Endometrium (tissue), 2 donors: Measurements from ENCODE around the gene ABL1.
"Not testable (repeated sequence)": the region's sequence is repeated elsewhere in the genome, so short reads cannot be mapped to it uniquely, and the experiment has no call there.

ENCODE experiments used
- FAIRE-seq: peaks from 2 replicates; lab custom pipeline; 2012; peaks lifted over from hg19 to GRCh38; lab: Jason Lieb, UNC
- donor health status: control.
- donor health status: control.

Gene ABL1

DNA sequence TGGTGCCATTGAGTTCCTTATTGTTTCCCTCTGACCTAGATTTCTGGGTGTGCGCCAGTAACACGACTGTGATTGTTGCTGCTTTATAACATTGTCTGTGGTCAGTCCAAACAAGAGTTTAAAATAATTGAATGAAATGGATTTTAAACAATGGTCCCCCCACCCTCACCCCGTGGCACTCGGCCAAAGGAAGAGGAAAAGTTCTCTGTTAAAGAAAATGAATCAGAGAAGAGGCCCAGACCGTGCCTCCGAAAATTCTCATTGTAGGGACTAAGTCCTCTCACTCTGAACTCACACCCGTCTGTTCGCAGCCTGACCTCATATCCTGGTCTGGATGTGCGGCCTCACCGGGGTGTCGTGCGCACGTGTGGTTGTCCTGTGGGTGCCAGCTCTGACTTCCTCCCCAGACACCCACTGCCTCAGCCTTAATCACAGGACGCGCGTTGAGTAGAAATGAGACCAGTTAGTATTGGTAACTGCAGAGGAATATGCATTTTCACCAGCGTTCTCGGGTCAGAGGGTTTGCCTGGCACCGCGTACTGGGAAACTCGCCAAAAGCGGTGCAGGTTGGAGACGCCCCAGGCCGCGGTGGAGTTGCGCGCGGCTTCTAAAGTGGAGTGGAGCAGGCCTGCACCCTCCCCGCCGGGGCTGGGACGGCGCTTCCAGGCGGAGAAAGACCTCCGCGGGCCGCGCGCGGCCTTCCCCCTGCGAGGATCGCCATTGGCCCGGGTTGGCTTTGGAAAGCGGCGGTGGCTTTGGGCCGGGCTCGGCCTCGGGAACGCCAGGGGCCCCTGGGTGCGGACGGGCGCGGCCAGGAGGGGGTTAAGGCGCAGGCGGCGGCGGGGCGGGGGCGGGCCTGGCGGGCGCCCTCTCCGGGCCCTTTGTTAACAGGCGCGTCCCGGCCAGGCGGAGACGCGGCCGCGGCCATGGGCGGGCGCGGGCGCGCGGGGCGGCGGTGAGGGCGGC lies at the start of gene ABL1:
Gene ABL1, plus strand, starts transcription at position 884 of the 966 bp plus-strand sequence. CDS start 193 bp downstream, outside the sequence.
- peak; percentile 67 for FAIRE-seq

- no peak for FAIRE-seq
These were observed 49.0 kb upstream of the ABL1 start for GRCh38 chr9:130785940-130786508.

GRCh38 chr9:130786526-130786925 lies 48.5 kb upstream of the ABL1 start:
- no peak for FAIRE-seq

DNA sequence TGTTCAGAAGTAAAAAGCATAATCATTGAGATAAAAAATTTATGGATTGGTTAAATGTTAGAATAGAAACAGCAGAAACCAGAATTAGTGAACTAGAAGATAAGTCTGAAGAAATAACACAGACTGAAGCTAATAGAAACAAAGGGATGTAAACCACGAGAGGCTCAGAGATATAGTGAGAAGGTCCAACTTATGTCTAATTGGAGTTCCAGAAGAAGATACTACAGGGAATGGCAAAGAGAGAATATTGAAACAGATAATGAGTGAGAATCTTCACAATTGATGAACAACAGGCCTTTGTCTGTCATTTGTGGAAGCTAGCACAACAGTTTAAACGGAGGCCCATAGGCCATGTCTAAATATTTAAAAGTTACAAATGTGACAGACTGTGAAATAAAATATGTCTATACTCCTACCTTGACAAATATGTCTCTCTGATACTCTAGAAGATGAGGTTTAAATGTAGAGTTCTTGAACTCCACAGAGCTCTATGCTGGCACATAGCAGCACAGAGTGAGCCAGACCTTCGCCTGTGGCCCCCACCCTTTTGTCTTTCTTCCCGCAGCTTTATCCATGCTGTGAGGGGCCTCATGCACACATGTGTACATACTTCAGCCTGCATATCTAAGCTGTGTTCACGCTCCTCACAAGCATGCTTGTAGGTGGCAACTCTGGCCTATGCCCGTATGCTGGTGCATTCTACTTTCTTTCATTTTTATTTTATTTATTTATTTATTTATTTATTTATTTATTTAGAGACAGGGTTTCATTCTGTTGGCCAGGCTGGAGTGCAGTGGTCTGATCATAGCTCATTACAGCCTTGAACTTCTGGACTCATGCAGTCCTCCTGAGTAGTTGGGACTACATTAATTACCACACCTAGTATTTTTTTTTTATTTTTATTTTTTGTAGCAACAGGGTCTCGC lies 45.0 kb upstream of the ABL1 start:
- no peak for FAIRE-seq

GRCh38 chr9:130791303-130791894 lies 43.7 kb upstream of the ABL1 start:
- no peak for FAIRE-seq

- FAIRE-seq: no peak
These were observed 41.5 kb upstream of the ABL1 start for GRCh38 chr9:130793589-130793988.

- FAIRE-seq: not testable (repeated sequence)
These were observed 41.0 kb upstream of the ABL1 start for GRCh38 chr9:130794021-130794420.

GRCh38 chr9:130794423-130794822 lies 40.6 kb upstream of the ABL1 start:
- not testable (repeated sequence) for FAIRE-seq

GRCh38 chr9:130794923-130795495 lies 40.0 kb upstream of the ABL1 start:
- FAIRE-seq: no peak

DNA sequence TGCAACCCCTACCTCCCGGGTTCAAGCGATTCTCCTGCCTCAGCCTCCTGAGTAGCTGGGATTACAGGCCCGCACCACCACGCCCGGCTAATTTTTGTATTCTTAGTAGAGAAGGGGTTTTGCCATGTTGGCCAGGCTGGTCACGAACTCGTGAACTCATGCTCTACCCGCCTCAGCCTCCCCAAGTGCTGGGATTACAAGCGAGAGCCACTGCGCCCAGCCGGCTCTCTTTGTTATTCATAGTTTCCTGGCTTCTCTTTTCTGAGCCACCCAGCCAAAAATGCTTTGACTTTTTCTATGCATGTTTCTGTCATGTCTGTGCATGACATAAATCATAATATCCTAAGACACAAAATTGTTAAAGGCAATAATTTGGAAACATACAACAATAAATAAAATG lies 31.9 kb upstream of the ABL1 start:
- not testable (repeated sequence) for FAIRE-seq

DNA sequence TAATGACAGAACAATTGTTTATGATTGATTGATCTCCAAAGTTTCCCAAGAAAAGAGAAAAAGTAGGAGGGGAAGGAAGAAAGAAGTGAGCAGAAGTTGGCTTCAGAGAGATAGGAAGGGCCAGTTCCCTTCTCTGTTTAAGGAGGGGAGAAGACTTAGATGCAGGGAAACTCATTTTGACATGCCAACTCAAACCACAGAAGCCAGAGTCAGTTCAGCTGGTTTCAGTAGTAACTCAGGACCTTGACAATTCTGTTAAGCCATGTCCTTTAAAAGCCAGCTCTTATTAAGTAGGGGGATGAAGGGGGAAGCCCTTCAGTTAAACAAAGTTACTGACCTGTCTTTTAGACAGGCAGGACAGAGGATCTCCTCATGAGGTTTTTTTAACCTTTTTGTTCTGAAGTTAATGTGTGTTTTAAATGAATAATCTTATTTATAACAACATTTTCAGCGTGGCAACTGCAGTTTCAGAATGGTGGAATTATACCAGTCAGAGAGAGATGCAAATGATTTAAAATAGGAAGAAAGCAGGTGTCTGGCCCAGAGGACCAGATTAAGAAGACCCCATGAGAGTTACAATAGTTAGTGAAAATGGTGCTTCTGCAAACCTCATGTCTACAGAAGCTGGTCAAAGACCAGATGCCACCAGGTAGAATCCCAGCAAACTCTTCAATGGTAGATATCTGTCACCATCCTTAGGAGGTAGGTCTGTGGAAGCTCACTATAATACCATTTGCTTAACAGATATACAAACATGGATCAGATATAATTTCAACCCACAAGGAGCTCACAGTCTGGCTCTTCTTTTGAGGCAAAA lies 29.3 kb upstream of the ABL1 start:
- no peak for FAIRE-seq

DNA sequence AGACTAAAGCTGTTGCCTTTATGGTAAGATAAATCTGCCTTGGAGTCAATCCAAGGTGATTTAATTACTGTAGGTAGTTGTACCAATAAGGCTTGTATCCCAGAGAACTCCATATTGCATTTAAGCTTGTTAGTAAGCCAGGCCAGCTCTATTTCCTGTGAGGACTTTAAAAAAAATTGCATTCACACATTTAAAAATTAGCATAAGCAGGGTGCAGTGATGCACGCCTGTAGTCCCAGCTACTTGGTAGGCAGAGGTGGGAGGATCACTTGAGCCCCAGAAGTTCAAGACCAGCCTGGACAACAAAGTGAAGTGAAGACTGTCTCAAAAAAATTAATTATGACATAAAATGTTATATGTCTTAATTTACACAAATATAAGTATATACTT lies 28.7 kb upstream of the ABL1 start:
- FAIRE-seq: no peak

GRCh38 chr9:130810609-130811136 lies 24.4 kb upstream of the ABL1 start:
- FAIRE-seq: no peak

- no peak for FAIRE-seq
These were observed 19.7 kb upstream of the ABL1 start for GRCh38 chr9:130815242-130815808.

- no peak for FAIRE-seq
These were observed 17.1 kb upstream of the ABL1 start for GRCh38 chr9:130817914-130818313.

GRCh38 chr9:130820135-130820738 lies 14.8 kb upstream of the ABL1 start:
- FAIRE-seq: no peak

GRCh38 chr9:130823435-130823834 lies 11.6 kb upstream of the ABL1 start:
- no peak for FAIRE-seq

- no peak for FAIRE-seq
These were observed 11.0 kb upstream of the ABL1 start for GRCh38 chr9:130824079-130824478.

DNA sequence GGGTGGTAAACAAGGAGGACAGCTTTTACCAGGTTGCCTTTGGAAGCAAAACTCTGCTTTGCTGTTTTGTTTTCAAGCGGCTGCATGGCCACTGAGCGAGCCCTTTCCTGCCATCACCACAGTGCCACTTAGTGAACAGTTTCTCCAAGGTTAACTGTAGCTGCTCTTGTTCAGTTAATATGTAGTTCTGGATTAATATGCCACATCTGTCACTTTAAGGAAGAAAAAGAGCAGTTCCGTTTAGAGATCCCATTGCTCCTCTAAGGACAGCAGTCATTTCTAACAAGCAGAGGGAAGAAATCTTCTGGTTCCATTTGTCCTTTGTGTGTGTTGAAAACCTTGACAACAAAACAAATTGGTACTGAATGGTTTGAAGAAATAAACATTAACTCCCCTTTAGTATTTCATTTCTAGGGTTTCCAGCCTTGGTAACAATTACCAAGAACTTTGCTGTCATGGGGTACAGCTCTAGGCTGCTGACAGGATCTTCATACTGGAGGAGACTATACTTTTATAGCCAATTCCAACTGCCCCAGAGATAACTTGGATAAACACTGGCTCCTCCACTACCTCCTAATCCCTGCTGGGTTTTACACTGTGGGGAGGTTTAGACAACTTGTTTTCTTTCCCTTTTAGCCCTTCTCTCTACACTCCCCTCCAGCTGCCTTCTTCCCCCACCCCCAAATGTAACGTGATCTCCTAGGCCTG lies 10.3 kb upstream of the ABL1 start:
- no peak for FAIRE-seq
